WI38 (cell line): Measurements from ENCODE around the gene TANC2.

Experiments
- H3K4me3 ChIP-seq: 2 replicates; pipeline ENCODE4 v1.5.1; 2011; ENCODE audit warnings: low read depth, mild to moderate bottlenecking, control low read depth, low read length
- CTCF ChIP-seq: IDR thresholded peaks from 2 replicates; pipeline ENCODE4 v1.5.1; 2012; ENCODE audit warnings: low read depth, mild to moderate bottlenecking, control low read depth, low read length

The TANC2 gene

GRCh38 chr17:62965686-62966425 lies at the start of gene TANC2:
Gene TANC2 (plus strand): TSS chr17:62966235. CDS start chr17:63009560, 43,325 bp downstream.
- H3K4me3 ChIP-seq, result peak within 1 kb of the TSS; percentile 91
- no peak for TF ChIP-seq CTCF

GRCh38 chr17:62916684-62917571 lies 49.1 kb upstream of the TANC2 start:
- H3K4me3 ChIP-seq, result no peak overlapping the region
- TF ChIP-seq CTCF, result no peak

DNA sequence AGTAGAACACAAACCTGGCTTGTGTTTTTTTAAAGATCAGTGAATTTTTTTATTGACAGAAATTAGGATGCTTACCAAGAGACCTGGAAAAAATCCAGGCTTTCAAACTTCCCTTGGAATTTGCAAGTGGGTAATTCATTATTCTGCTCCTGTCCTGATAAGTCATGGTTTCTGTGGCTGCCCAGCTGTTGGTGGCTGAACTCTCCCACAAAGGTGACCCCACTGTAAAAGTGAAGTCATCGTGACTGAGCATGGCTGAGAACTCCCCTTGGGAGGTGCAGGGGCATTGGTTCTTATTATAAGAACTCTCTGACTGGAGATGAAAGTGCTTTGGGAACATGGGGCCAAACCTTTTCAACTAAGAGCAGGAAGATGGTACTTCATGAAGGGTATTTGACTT lies 46.6 kb upstream of the TANC2 start:
- no peak overlapping the region for H3K4me3 ChIP-seq
- no peak for TF ChIP-seq CTCF

GRCh38 chr17:62920300-62920699 lies 45.7 kb upstream of the TANC2 start:
- no peak for TF ChIP-seq CTCF

GRCh38 chr17:62921817-62922216 lies 44.2 kb upstream of the TANC2 start:
- TF ChIP-seq CTCF, result no peak
- no peak overlapping the region for H3K4me3 ChIP-seq

More at GRCh38 chr17:62920300-62920699, 45.7 kb upstream of the TANC2 start:
- H3K4me3 ChIP-seq, result no peak overlapping the region

DNA sequence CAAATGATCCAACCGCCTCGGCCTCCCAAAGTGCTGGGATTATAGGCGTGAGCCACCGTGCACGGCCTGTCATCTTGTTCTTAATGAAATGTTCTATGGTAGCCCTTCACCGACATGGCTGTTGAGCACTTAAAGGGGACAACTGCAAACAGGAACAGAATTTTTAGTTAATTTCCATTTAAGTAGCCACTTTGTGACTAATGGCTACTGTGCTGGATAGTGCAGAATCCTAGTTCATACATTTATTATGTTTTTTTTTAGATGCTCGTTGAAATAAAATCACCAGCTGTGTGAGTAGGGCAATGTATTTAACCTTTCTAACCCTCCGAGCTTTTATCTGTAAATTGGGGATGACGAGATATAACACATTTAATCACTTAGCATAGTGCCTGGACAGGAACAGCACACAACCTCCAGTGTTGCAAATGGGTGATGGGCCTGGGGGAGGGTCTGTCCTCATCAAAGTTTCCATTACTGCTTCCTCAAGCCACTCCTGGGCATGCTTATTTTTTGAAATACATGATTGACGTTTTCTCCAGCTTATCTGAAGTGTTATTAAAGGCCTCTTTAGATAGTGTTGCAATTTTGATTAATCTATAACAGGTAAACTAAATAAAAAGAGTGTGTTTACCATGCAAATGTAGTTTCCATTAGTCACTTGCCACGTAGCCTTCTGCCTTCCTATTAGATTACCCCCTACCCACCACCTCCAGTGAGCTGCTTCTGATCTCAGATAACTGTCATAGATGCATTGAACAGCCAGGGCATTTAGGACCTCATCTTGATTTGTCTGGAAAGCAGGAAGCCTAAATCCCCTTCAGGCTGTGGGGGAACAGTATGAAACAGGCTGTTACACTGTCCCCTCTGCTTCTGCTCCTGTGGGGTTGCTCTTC lies 42.5 kb upstream of the TANC2 start:
- no peak for TF ChIP-seq CTCF

More for the DNA sequence above, 42.5 kb upstream of the TANC2 start:
- no peak overlapping the region for H3K4me3 ChIP-seq
